Jurkat, Clone E6-1 (cell line): Measurements from ENCODE around the gene SPTLC3.

ENCODE experiments used
- DNase-seq: peaks from one replicate; pipeline ENCODE4 v3.0.0-alpha.2; 2011; ENCODE audit warnings: low read depth, low spot score
- H3K4me3 ChIP-seq: 2 replicates; pipeline ENCODE4 v1.5.1; 2011; ENCODE audit warnings: mild to moderate bottlenecking, low read length, control low read depth, moderate library complexity

Gene SPTLC3

GRCh38 chr20:13211956-13212618, 203.3 kb downstream of the SPTLC3 start:
- H3K4me3 ChIP-seq, result no peak overlapping the region
- no peak for DNase-seq

DNA sequence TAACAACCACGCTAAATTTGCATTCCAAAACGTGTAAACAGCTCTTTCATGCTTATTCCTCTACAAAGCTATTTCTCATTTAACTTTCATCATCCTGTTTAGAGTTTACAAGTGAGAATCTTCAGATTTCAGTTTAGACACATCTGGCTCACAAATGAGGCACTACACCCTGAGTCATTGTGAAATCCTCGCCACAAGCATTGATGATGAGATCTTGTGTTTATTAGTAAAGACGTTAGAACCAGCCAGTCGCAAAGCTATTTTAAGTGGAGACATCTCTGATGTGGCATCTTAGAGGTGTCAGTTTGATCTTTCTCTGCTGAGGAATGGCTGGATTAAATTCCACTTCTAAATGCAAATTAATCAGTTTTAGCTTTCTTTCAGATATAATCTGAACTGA, 204.0 kb downstream of the SPTLC3 start:
- peak; percentile 80 for DNase-seq
- H3K4me3 ChIP-seq, result no peak overlapping the region

- DNase-seq, result no peak
- H3K4me3 ChIP-seq, result no peak overlapping the region
Measured at GRCh38 chr20:13213335-13213734, 204.6 kb downstream of the SPTLC3 start.

GRCh38 chr20:13216533-13216932, 207.8 kb downstream of the SPTLC3 start:
- no peak overlapping the region for H3K4me3 ChIP-seq
- no peak for DNase-seq
